ENCODE measurements around the gene THBS3. TPM values are rescaled to one million over a fixed set of nuclear protein-coding genes. Genes with fewer than 3 reads are reported as not detected.

Gene THBS3
- total and polyA plus RNA-seq, 2 of the 13 experiments (the other 11 are each of a cell fraction or from before 2014, with no cell fraction given), result 0.86 to 3.6 TPM

DNA sequence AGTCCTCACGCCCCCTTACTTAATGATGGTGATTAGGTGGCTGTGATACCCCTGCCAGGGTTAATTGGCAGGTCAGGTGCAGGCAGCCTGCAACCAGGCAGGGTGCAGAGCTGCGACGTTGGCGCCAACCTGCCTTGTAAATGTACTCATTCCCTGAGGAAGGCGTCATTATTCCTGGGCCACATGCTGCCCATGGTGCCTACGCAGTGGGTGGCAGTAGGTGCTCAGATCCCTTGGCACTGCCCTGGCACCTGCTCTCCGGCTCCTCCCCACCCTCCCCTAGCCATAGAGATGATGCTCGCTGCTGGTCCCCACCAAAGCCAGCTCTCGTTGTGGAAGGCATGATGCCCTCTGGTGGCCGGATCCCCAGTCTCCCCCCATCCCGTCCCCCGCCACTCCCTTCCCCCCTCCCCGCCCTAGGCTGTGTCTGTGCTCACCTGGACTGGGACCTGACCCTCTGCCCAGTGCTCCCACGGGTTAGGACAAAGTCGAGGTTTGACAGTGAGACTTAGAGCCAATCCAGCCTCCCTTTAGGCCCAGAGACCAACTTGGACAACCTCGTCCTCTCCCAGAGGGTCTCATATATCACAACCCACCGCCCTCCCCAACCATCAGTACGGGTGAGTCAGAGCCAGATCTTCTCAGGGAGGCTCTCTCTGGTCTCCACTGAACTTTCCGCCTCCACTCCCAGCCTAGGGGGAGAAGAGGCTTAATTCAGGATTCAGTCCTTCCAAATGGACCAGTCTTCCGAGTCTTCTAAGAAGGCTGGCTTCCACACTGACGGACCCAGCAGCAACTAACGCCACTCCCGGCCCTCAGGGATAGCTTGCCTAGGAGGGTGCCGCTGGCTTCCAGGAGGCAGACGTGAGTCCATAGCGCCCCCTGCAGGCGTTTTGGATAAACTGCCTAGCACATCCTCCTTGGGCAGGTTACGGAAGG lies 40.3 kb downstream of the THBS3 start (continued):
- TF ChIP-seq, protein P1, sequence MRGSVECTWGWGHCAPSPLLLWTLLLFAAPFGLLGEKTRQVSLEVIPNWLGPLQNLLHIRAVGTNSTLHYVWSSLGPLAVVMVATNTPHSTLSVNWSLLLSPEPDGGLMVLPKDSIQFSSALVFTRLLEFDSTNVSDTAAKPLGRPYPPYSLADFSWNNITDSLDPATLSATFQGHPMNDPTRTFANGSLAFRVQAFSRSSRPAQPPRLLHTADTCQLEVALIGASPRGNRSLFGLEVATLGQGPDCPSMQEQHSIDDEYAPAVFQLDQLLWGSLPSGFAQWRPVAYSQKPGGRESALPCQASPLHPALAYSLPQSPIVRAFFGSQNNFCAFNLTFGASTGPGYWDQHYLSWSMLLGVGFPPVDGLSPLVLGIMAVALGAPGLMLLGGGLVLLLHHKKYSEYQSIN (CRISPR knock-in tag; IDR thresholded peaks at IDR 0.05; ENCODE audit: borderline replicate concordance), result no peak
- TF ChIP-seq ZNF616 (CRISPR knock-in tag; IDR thresholded peaks at IDR 0.05; ENCODE audit: low read depth) (no peak), ZNF674 (CRISPR knock-in tag; IDR thresholded peaks at IDR 0.05; ENCODE audit: low read depth) (no peak), ZNF547 (CRISPR knock-in tag; IDR thresholded peaks at IDR 0.05) (no peak), AKAP8 (CRISPR knock-in tag; IDR thresholded peaks at IDR 0.05) (no peak), NFE2 (CRISPR knock-in tag; IDR thresholded peaks at IDR 0.05) (no peak), ZNF331 (CRISPR knock-in tag; IDR thresholded peaks at IDR 0.05) (peak; percentile 64; the same call in 1 of the 2 replicates), ATF7-NPFF (CRISPR knock-in tag; IDR thresholded peaks at IDR 0.05; ENCODE audit: low read depth) (no peak), MEF2D (CRISPR knock-in tag; IDR thresholded peaks at IDR 0.05) (no peak), DNMT3B (CRISPR knock-in tag; conservative IDR thresholded peaks at IDR 0.05) (no peak), NONO (IDR thresholded peaks at IDR 0.05) (no peak), NONO (CRISPR knock-in tag; conservative IDR thresholded peaks at IDR 0.05) (0 out of 2 replicates have a peak, but pooled peaks have one; percentile 21), CEBPB (IDR thresholded peaks at IDR 0.05; ENCODE audit: borderline replicate concordance, low read depth, low read length) (no peak)
- TF ChIP-seq, protein P2, sequence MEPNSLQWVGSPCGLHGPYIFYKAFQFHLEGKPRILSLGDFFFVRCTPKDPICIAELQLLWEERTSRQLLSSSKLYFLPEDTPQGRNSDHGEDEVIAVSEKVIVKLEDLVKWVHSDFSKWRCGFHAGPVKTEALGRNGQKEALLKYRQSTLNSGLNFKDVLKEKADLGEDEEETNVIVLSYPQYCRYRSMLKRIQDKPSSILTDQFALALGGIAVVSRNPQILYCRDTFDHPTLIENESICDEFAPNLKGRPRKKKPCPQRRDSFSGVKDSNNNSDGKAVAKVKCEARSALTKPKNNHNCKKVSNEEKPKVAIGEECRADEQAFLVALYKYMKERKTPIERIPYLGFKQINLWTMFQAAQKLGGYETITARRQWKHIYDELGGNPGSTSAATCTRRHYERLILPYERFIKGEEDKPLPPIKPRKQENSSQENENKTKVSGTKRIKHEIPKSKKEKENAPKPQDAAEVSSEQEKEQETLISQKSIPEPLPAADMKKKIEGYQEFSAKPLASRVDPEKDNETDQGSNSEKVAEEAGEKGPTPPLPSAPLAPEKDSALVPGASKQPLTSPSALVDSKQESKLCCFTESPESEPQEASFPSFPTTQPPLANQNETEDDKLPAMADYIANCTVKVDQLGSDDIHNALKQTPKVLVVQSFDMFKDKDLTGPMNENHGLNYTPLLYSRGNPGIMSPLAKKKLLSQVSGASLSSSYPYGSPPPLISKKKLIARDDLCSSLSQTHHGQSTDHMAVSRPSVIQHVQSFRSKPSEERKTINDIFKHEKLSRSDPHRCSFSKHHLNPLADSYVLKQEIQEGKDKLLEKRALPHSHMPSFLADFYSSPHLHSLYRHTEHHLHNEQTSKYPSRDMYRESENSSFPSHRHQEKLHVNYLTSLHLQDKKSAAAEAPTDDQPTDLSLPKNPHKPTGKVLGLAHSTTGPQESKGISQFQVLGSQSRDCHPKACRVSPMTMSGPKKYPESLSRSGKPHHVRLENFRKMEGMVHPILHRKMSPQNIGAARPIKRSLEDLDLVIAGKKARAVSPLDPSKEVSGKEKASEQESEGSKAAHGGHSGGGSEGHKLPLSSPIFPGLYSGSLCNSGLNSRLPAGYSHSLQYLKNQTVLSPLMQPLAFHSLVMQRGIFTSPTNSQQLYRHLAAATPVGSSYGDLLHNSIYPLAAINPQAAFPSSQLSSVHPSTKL (CRISPR knock-in tag; IDR thresholded peaks at IDR 0.05), result peak; percentile 40; the same call in 1 of the 2 replicates
- TF ChIP-seq, protein P3, sequence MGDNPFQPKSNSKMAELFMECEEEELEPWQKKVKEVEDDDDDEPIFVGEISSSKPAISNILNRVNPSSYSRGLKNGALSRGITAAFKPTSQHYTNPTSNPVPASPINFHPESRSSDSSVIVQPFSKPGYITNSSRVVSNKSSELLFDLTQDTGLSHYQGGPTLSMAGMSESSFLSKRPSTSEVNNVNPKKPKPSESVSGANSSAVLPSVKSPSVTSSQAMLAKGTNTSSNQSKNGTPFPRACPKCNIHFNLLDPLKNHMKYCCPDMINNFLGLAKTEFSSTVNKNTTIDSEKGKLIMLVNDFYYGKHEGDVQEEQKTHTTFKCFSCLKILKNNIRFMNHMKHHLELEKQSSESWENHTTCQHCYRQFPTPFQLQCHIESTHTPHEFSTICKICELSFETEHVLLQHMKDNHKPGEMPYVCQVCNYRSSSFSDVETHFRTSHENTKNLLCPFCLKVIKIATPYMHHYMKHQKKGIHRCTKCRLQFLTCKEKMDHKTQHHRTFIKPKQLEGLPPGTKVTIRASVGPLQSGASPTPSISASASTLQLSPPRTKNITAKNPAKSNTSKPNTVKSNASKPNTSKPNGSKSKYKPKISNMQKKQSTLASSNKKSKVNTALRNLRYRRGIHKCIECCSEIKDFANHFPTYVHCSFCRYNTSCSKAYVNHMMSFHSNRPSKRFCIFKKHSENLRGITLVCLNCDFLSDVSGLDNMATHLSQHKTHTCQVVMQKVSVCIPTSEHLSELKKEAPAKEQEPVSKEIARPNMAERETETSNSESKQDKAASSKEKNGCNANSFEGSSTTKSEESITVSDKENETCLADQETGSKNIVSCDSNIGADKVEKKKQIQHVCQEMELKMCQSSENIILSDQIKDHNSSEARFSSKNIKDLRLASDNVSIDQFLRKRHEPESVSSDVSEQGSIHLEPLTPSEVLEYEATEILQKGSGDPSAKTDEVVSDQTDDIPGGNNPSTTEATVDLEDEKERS (CRISPR knock-in tag; IDR thresholded peaks at IDR 0.05), result no peak
- TF ChIP-seq, protein P4, sequence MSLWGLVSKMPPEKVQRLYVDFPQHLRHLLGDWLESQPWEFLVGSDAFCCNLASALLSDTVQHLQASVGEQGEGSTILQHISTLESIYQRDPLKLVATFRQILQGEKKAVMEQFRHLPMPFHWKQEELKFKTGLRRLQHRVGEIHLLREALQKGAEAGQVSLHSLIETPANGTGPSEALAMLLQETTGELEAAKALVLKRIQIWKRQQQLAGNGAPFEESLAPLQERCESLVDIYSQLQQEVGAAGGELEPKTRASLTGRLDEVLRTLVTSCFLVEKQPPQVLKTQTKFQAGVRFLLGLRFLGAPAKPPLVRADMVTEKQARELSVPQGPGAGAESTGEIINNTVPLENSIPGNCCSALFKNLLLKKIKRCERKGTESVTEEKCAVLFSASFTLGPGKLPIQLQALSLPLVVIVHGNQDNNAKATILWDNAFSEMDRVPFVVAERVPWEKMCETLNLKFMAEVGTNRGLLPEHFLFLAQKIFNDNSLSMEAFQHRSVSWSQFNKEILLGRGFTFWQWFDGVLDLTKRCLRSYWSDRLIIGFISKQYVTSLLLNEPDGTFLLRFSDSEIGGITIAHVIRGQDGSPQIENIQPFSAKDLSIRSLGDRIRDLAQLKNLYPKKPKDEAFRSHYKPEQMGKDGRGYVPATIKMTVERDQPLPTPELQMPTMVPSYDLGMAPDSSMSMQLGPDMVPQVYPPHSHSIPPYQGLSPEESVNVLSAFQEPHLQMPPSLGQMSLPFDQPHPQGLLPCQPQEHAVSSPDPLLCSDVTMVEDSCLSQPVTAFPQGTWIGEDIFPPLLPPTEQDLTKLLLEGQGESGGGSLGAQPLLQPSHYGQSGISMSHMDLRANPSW (CRISPR knock-in tag; IDR thresholded peaks at IDR 0.05; ENCODE audit: borderline replicate concordance), result peak; percentile 37; the same call in 1 of the 2 replicates
- TF ChIP-seq, protein P5, sequence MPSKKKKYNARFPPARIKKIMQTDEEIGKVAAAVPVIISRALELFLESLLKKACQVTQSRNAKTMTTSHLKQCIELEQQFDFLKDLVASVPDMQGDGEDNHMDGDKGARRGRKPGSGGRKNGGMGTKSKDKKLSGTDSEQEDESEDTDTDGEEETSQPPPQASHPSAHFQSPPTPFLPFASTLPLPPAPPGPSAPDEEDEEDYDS (CRISPR knock-in tag; IDR thresholded peaks at IDR 0.05), result peak; percentile 38; the same call in 1 of the 2 replicates
